NCI-H526 treated with DMSO at 0.1 percent for 48 hours (cell line): ENCODE data around the gene DYNC1I2.
"Not testable (repeated sequence)": the region's sequence is repeated elsewhere in the genome, so short reads cannot be mapped to it uniquely, and the experiment has no call there.

Source experiments
- DNase-seq: peaks from one replicate; lab custom pipeline; 2025; lab: John Stamatoyannopoulos, UW

DYNC1I2 gene

GRCh38 chr2:171774581-171774980 lies 87.3 kb downstream of the DYNC1I2 start:
- not testable (repeated sequence) for DNase-seq

- DNase-seq: no peak
Measured at GRCh38 chr2:171778515-171778914, 91.2 kb downstream of the DYNC1I2 start.

- no peak for DNase-seq
Measured at GRCh38 chr2:171785450-171785849, 98.2 kb downstream of the DYNC1I2 start.

- no peak for DNase-seq
Measured at GRCh38 chr2:171787333-171788072, 100.2 kb downstream of the DYNC1I2 start.

- DNase-seq: no peak
Measured at GRCh38 chr2:171788316-171788993, 101.2 kb downstream of the DYNC1I2 start.

GRCh38 chr2:171789956-171790355 lies 102.7 kb downstream of the DYNC1I2 start:
- no peak for DNase-seq

GRCh38 chr2:171791361-171791760 lies 104.1 kb downstream of the DYNC1I2 start:
- DNase-seq: no peak

GRCh38 chr2:171792157-171792556 lies 104.9 kb downstream of the DYNC1I2 start:
- DNase-seq: no peak

GRCh38 chr2:171792886-171793580 lies 105.8 kb downstream of the DYNC1I2 start:
- no peak for DNase-seq

GRCh38 chr2:171793691-171794678 lies 106.7 kb downstream of the DYNC1I2 start:
- no peak for DNase-seq

GRCh38 chr2:171794918-171795317 lies 107.6 kb downstream of the DYNC1I2 start:
- no peak for DNase-seq
